Measurements from ENCODE around the gene CAMTA1.

The CAMTA1 gene

DNA sequence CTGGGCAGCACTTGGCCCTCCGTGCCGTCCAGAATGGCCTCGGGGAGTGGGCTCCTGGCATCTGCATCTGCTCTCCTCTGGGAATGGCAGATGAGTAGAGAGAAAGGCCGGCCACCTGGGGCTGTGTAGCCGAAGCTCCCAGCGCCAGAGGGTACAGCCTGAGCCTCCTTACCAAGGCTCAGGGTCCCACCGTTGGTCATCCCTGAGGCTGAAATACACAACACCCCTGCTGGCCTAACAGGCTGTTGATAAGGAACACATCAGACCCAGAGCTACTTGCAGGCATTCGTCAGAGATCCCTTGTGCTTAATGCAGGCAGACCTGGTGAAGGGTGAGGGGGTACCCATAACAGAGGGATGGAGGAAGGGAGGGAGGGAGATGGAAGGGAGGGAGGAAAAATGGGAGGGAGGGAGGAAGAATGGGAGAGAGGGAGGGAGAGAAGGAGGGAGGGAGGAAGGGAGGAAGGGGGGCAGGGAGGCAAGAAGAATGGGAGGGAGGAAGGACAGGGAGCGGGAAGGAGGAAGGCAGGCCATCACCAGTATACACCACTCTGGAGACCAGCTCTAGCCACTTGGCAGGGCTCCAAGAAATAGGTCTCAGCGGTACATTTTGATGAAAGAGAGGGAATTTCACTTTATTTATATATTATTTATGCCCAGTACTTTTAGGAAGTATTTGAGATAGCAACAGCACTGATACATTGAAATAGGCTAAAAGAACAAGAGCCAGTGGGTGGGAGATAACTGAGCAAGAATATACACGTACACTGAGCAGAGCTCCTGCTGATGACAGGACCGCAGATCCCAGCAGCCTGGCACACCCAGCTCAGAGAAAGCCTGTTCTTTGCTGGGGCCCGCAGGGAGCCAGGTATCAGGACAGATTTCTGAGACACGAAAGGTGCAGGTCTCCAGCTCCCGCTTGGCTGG lies 670.8 kb downstream of the CAMTA1 start:
- ATAC-seq = no peak

GRCh38 chr1:7456722-7457082 lies 671.4 kb downstream of the CAMTA1 start:
- ATAC-seq = no peak
- TF ChIP-seq ZFP3 (CRISPR knock-in tag; IDR thresholded peaks at IDR 0.05) = no peak
- no peak for TF ChIP-seq ARNTL (CRISPR knock-in tag; IDR thresholded peaks at IDR 0.05; ENCODE audit: borderline replicate concordance, low read depth)

More for the DNA sequence above, 670.8 kb downstream of the CAMTA1 start:
- TF ChIP-seq ZNF565 (CRISPR knock-in tag; conservative IDR thresholded peaks at IDR 0.05; ENCODE audit: low read depth) (no peak), GLIS3 (CRISPR knock-in tag; IDR thresholded peaks at IDR 0.05) (no peak), ZNF70 (CRISPR knock-in tag; IDR thresholded peaks at IDR 0.05) (no peak), TOX (CRISPR knock-in tag; IDR thresholded peaks at IDR 0.05; ENCODE audit: borderline replicate concordance) (no peak), ESRRG (CRISPR knock-in tag; IDR thresholded peaks at IDR 0.05) (no peak), ZNF8 (CRISPR knock-in tag; IDR thresholded peaks at IDR 0.05) (no peak), ZC3H10 (CRISPR knock-in tag; IDR thresholded peaks at IDR 0.05) (no peak), RARB (CRISPR knock-in tag; IDR thresholded peaks at IDR 0.05) (no peak), ZFP3 (CRISPR knock-in tag; IDR thresholded peaks at IDR 0.05) (no peak), BACH2 (CRISPR knock-in tag; IDR thresholded peaks at IDR 0.05; ENCODE audit: borderline replicate concordance) (no peak), SNAI2 (CRISPR knock-in tag; IDR thresholded peaks at IDR 0.05) (no peak), POU6F1 (CRISPR knock-in tag; IDR thresholded peaks at IDR 0.05; ENCODE audit: borderline replicate concordance, low read depth) (no peak), TCF4 (CRISPR knock-in tag; IDR thresholded peaks at IDR 0.05; ENCODE audit: borderline replicate concordance) (no peak), ZFP30 (CRISPR knock-in tag; IDR thresholded peaks at IDR 0.05) (no peak)
- TF ChIP-seq, protein P1, sequence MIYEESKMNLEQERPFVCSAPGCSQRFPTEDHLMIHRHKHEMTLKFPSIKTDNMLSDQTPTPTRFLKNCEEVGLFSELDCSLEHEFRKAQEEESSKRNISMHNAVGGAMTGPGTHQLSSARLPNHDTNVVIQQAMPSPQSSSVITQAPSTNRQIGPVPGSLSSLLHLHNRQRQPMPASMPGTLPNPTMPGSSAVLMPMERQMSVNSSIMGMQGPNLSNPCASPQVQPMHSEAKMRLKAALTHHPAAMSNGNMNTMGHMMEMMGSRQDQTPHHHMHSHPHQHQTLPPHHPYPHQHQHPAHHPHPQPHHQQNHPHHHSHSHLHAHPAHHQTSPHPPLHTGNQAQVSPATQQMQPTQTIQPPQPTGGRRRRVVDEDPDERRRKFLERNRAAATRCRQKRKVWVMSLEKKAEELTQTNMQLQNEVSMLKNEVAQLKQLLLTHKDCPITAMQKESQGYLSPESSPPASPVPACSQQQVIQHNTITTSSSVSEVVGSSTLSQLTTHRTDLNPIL (CRISPR knock-in tag; IDR thresholded peaks at IDR 0.05; ENCODE audit: low read depth) = no peak

GRCh38 chr1:7457811-7458210 lies 672.6 kb downstream of the CAMTA1 start:
- no peak for ATAC-seq
- TF ChIP-seq TOX (CRISPR knock-in tag; IDR thresholded peaks at IDR 0.05; ENCODE audit: borderline replicate concordance) (no peak), ARNTL (CRISPR knock-in tag; IDR thresholded peaks at IDR 0.05; ENCODE audit: borderline replicate concordance, low read depth) (no peak), RARB (CRISPR knock-in tag; IDR thresholded peaks at IDR 0.05) (no peak), TCF4 (CRISPR knock-in tag; IDR thresholded peaks at IDR 0.05; ENCODE audit: borderline replicate concordance) (no peak), GLIS3 (CRISPR knock-in tag; IDR thresholded peaks at IDR 0.05) (no peak), OSR1 (CRISPR knock-in tag; IDR thresholded peaks at IDR 0.05) (no peak)

DNA sequence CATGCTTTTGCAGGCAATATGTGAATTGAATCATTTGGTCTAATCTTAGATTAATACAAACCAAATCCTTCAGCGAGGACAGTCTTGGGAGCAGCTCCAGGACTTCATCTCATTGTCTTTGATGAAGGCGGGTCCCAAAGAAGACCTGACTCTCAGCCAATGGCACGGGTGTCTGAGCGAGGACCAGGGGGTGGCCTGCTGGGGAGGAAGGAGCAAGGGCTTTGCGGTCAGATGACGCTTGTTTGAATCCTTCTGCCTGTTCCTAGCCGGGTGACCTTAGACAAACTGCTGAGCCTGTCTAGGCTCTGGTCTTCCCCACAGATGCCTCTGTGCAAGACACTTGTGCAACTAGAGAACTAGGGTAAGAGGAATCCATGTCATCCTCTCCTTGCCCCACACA lies 673.7 kb downstream of the CAMTA1 start:
- TF ChIP-seq ISL1 (CRISPR knock-in tag; IDR thresholded peaks at IDR 0.05) (no peak), ZFP3 (CRISPR knock-in tag; IDR thresholded peaks at IDR 0.05) (no peak), PPARA (CRISPR knock-in tag; IDR thresholded peaks at IDR 0.05; ENCODE audit: borderline replicate concordance) (no peak), ARNTL (CRISPR knock-in tag; IDR thresholded peaks at IDR 0.05; ENCODE audit: borderline replicate concordance, low read depth) (no peak), POU6F1 (CRISPR knock-in tag; IDR thresholded peaks at IDR 0.05; ENCODE audit: borderline replicate concordance, low read depth) (no peak), BACH2 (CRISPR knock-in tag; IDR thresholded peaks at IDR 0.05; ENCODE audit: borderline replicate concordance) (no peak), ZNF565 (CRISPR knock-in tag; conservative IDR thresholded peaks at IDR 0.05; ENCODE audit: low read depth) (no peak), CSDC2 (CRISPR knock-in tag; IDR thresholded peaks at IDR 0.05) (no peak), TCF4 (CRISPR knock-in tag; IDR thresholded peaks at IDR 0.05; ENCODE audit: borderline replicate concordance) (no peak), ZFP30 (CRISPR knock-in tag; IDR thresholded peaks at IDR 0.05) (no peak), TOX (CRISPR knock-in tag; IDR thresholded peaks at IDR 0.05; ENCODE audit: borderline replicate concordance) (no peak), ESRRG (CRISPR knock-in tag; IDR thresholded peaks at IDR 0.05) (no peak), RARB (CRISPR knock-in tag; IDR thresholded peaks at IDR 0.05) (no peak), CSRNP3 (CRISPR knock-in tag; IDR thresholded peaks at IDR 0.05) (no peak), ZNF8 (CRISPR knock-in tag; IDR thresholded peaks at IDR 0.05) (no peak)
- TF ChIP-seq, protein P1 (CRISPR knock-in tag; IDR thresholded peaks at IDR 0.05; ENCODE audit: low read depth) = no peak

More for the DNA sequence above, 673.7 kb downstream of the CAMTA1 start:
- no peak for ATAC-seq
